ENCODE results near the gene RSPH10B2. TPM values are rescaled to one million over a fixed set of nuclear protein-coding genes. Genes with fewer than 3 reads are reported as not detected.
"Not testable (repeated sequence)": the region's sequence is repeated elsewhere in the genome, so short reads cannot be mapped to it uniquely, and the experiment has no call there.

Gene RSPH10B2
- total RNA-seq, 1 donor from 2014 or later = not detected

GRCh38 chr7:6781581-6781980, 27.7 kb downstream of the RSPH10B2 start:
- DNase-seq (ENCODE audit: extremely low read depth, low read depth, low spot score) = not testable (repeated sequence)

GRCh38 chr7:6789353-6789752, 35.5 kb downstream of the RSPH10B2 start:
- not testable (repeated sequence) for DNase-seq (ENCODE audit: extremely low read depth, low read depth, low spot score)

- not testable (repeated sequence) for DNase-seq (ENCODE audit: extremely low read depth, low read depth, low spot score)
Observed at GRCh38 chr7:6792113-6792872, 38.4 kb downstream of the RSPH10B2 start.

- DNase-seq (ENCODE audit: extremely low read depth, low read depth, low spot score) = not testable (repeated sequence)
Observed at GRCh38 chr7:6794276-6794675, 40.4 kb downstream of the RSPH10B2 start.

GRCh38 chr7:6797218-6797617, 43.3 kb downstream of the RSPH10B2 start:
- not testable (repeated sequence) for DNase-seq (ENCODE audit: extremely low read depth, low read depth, low spot score)

GRCh38 chr7:6798047-6798446, 44.1 kb downstream of the RSPH10B2 start:
- not testable (repeated sequence) for DNase-seq (ENCODE audit: extremely low read depth, low read depth, low spot score)

- DNase-seq (ENCODE audit: extremely low read depth, low read depth, low spot score) = not testable (repeated sequence)
Observed at GRCh38 chr7:6799887-6800286, 46.0 kb downstream of the RSPH10B2 start.

- not testable (repeated sequence) for DNase-seq (ENCODE audit: extremely low read depth, low read depth, low spot score)
Observed at GRCh38 chr7:6800331-6800730, 46.4 kb downstream of the RSPH10B2 start.

- not testable (repeated sequence) for DNase-seq (ENCODE audit: extremely low read depth, low read depth, low spot score)
Observed at GRCh38 chr7:6807393-6807918, 53.6 kb downstream of the RSPH10B2 start.

GRCh38 chr7:6807959-6808358, 54.1 kb downstream of the RSPH10B2 start:
- DNase-seq (ENCODE audit: extremely low read depth, low read depth, low spot score) = not testable (repeated sequence)

GRCh38 chr7:6813011-6813410, 59.1 kb downstream of the RSPH10B2 start:
- not testable (repeated sequence) for DNase-seq (ENCODE audit: extremely low read depth, low read depth, low spot score)

- DNase-seq (ENCODE audit: extremely low read depth, low read depth, low spot score) = not testable (repeated sequence)
Observed at GRCh38 chr7:6815470-6815869, 61.6 kb downstream of the RSPH10B2 start.

- DNase-seq (ENCODE audit: extremely low read depth, low read depth, low spot score) = not testable (repeated sequence)
Observed at GRCh38 chr7:6821622-6822021, 67.7 kb downstream of the RSPH10B2 start.

- not testable (repeated sequence) for DNase-seq (ENCODE audit: extremely low read depth, low read depth, low spot score)
Observed at GRCh38 chr7:6825236-6826125, 71.6 kb downstream of the RSPH10B2 start.

- DNase-seq (ENCODE audit: extremely low read depth, low read depth, low spot score) = peak; percentile 2
Observed at GRCh38 chr7:6826151-6826550, 72.2 kb downstream of the RSPH10B2 start, which contains the start of gene CCZ1B. Gene CCZ1B (minus strand): TSS chr7:6826275. CDS start chr7:6826197, 78 bp downstream.

GRCh38 chr7:6827180-6827579, 73.3 kb downstream of the RSPH10B2 start:
- DNase-seq (ENCODE audit: extremely low read depth, low read depth, low spot score) = not testable (repeated sequence)

GRCh38 chr7:6829616-6830015, 75.7 kb downstream of the RSPH10B2 start:
- not testable (repeated sequence) for DNase-seq (ENCODE audit: extremely low read depth, low read depth, low spot score)

GRCh38 chr7:6830026-6830425, 76.1 kb downstream of the RSPH10B2 start:
- DNase-seq (ENCODE audit: extremely low read depth, low read depth, low spot score) = not testable (repeated sequence)

- no peak for DNase-seq (ENCODE audit: extremely low read depth, low read depth, low spot score)
Observed at GRCh38 chr7:6831018-6831725, 77.3 kb downstream of the RSPH10B2 start.

- DNase-seq (ENCODE audit: extremely low read depth, low read depth, low spot score) = no peak
Observed at GRCh38 chr7:6833636-6834035, 79.7 kb downstream of the RSPH10B2 start.
